Inflammatory macrophage (primary cell): ENCODE measurements around the gene LNX2.
"Not testable (repeated sequence)": the region's sequence is repeated elsewhere in the genome, so short reads cannot be mapped to it uniquely, and the experiment has no call there.

Source experiments
- DNase-seq, 2 donors: peaks; one replicate each; pipeline ENCODE4 v3.0.0-alpha.2; 2020 to 2022

LNX2 gene

DNA sequence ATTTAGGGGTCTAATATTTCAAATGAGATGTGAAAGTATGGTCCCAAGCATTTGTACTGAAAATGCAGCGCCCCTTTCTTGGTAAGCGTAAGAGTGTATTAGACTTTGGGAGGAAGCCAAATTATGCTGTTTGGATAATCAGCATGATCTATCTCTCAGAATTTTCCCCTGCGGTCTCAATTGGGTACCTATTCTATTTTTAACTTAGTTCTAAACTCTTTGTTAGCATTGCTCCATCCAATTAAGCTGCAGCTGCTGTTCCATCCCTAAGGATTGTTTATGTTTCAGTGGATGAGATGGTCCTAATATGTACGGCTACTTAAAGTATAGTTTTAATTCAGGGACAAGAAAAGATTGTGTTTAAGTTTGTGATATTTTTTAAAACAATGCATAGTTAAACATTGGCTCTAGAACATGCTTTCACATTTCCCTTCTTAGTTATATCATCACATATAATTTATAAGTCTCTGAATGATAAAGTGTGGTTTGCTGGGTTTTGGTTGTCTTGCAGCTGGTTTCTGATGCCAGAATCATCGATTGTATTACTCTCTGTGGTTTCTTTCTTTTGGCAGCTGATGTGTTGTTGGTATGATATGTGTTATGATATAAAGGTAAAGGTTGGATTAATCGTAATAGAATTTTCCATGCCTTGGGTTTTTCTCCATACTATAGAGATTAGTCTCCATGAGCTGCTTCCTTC lies 16.4 kb upstream of the LNX2 start:
- DNase-seq: no peak

DNA sequence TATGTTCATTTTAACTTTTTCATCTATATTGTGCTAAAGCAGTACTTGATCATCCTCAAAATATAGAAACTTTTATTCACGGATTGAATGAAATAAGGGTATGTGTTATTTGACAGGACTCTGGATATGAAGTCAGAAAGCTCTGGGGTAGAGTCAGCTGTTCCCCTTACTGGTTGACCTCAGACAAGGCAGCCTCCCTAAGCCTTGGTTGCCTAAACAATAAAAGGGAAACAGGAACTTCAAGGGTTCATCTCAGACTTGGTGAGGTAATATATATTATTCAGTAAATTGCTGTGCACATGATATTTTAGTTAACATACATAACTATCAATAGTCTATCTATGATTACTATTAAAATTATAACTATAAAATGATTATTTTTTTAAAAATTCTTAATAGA lies 14.9 kb upstream of the LNX2 start:
- DNase-seq: peak; percentile 79 to 87

- DNase-seq: no peak
Measured at GRCh38 chr13:27634791-27635190, 14.5 kb upstream of the LNX2 start.

GRCh38 chr13:27634231-27634630 lies 13.9 kb upstream of the LNX2 start:
- no peak for DNase-seq

DNA sequence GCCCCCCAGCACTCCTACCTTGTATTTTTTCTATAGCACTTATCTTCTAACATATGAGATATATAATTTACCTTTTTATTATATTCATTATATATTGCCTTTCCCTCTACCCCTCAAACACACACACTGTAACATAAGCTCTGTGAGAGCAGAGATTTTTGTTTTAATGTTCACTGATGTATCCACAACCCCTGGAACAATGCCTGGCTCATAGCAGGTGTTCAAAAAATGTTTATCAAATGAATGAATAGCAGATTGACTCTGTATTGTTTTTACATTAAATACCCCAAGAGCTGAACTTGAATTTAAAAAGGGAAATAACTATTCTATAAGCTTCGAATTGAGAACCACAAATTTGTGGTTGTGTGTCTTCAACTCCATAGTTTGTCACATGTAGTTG lies 12.3 kb upstream of the LNX2 start:
- DNase-seq: no peak

- DNase-seq: no peak
Measured at GRCh38 chr13:27632214-27632613, 11.9 kb upstream of the LNX2 start.

GRCh38 chr13:27631665-27632064 lies 11.3 kb upstream of the LNX2 start:
- DNase-seq: no peak

DNA sequence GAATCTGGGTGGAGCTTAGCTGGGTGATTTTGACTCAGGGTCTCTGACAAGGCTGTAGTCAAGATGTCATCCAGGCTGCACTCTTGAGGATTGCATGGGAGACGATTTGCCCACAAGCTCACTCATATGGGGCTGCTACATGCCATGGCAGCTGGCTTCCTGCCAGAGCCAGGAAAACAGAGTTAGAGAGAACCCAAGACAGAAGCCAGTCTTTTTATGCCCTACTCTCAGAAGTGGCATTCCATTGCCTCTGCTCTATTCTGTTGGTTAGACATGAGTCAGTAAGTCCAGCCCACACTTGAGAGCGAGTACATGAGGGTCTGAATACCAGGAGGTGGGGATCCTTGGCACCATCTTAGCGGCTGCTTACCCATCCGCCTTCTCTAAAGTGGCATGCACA lies 10.8 kb upstream of the LNX2 start:
- DNase-seq: no peak

GRCh38 chr13:27628766-27629165 lies 8.4 kb upstream of the LNX2 start:
- not testable (repeated sequence) for DNase-seq

- DNase-seq: no peak
Measured at GRCh38 chr13:27628081-27628480, 7.8 kb upstream of the LNX2 start.

- no peak for DNase-seq
Measured at GRCh38 chr13:27627380-27627779, 7.1 kb upstream of the LNX2 start.

GRCh38 chr13:27625839-27626238 lies 5.5 kb upstream of the LNX2 start:
- no peak for DNase-seq

DNA sequence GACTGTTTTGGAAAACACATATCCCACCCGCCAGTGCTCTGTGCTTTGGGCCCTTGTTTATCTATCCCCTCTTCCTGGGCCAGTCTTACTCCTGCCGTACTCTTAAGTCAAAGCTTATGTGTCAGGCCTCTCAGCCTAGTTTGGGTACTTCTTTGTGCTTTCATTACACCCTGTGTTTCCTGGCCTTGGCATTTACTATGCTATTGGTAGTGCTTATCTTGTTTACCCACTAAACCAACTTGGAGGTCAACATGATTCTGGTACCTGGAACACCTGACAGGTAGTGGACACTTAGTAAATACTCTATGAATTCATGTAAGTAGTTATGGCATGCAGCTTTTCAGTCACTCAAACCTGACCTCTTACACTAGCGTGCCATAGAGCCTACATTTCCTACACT lies 3.7 kb upstream of the LNX2 start:
- no peak for DNase-seq

- no peak for DNase-seq
Measured at GRCh38 chr13:27622881-27623280, 2.6 kb upstream of the LNX2 start.

DNA sequence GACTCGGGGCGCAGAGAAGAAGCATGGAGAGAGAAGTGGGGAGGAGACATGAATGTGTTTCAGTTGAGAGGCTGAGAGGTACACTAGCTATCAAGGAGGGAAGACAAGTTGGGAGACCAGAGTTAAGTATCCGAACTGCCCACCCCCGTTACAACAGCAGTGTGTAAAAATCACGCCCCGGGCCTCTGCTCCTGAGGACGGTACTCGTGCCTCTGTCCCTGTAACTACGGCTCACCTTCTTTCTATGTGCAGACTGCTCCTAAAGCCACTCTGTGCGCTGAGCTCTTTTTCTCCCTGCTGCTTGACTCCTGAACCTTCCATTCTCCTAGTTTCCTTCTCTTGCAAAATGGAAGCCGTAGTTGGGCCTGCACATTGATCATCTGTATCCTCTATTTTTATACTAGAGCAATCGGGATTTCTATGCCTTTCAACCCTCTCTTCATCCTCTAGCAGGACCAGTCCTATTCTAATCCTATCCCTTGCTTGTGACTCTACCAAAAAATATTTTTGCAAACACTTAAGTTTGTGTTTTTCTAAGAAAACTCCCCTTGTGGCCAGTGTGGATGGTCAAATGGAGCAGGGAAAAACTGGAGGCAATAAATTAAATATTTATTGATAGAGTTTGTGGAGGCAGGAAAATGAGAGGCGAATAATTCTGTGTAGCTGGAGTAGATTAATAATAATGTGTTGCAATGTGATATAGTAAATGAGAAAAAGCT lies 1.9 kb upstream of the LNX2 start:
- no peak for DNase-seq

- peak; percentile 70 to 79 for DNase-seq
Measured at GRCh38 chr13:27621366-27622101, 1.2 kb upstream of the LNX2 start, which contains the start of gene POLR1D. Gene POLR1D (plus strand): TSS chr13:27621892. CDS start chr13:27621984, 92 bp downstream.

DNA sequence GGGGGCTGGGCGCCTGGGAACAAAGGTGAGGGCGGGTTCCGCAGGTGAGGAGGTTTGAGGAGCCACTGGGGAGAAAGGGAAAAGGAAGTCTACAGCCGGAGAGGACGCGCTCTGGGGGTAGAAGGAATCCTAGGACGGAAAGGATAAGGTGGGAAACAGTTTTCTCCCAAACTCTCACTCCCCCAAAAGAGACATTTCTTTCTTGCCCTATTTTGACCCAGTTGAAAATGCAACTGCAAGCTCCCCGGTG lies 712 bp upstream of the LNX2 start:
- DNase-seq: no peak

GRCh38 chr13:27619728-27620376 lies 477 bp downstream of the LNX2 start:
- DNase-seq: peak; percentile 33 to 51

- DNase-seq: no peak
Measured at GRCh38 chr13:27619093-27619727, 1.1 kb downstream of the LNX2 start.

- no peak for DNase-seq
Measured at GRCh38 chr13:27617881-27618321, 2.4 kb downstream of the LNX2 start.

DNA sequence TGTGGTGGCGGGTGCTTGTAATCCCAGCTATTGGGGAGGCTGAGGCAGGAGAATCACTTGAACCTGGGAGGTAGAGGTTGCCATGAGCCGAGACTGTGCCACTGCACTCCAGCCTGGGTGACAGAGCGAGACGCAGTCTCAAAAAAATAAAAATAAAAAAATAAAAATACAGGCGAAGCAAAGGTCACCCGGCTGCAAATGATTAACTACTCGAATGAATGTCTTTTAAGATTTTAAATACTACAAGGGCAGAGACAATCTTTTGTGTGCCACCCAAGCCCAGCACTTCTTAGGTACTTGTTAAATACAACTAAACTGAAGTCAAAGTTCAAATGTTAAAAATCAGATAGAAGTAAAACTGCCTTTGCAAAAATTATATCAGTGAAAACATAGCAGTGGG lies 6.7 kb downstream of the LNX2 start:
- DNase-seq: no peak

DNA sequence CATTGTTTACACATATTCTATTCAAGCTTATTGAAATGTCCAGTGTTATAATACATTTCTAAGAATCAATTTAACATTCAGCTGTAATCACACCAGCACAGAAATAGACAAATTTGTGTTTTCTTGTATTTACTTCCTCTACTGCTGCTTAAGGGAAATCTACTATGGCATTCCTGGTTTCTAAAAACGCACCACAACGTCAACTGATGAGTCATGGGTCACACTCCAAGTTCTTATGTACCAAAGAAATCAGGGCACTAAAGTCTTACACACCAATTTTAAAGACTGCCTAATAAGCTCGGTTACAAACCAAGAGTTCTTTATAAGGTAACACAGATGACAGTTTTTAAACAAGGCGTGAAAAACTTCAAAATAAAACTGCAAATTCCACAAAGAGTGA lies 13.2 kb downstream of the LNX2 start:
- peak; percentile 51 to 78 for DNase-seq
